ENCODE results near the gene ZNF18. TPM values are rescaled to one million over a fixed set of nuclear protein-coding genes. Genes with fewer than 3 reads are reported as not detected.

The ZNF18 gene
- total and polyA plus RNA-seq, 2 donors (not counting 3 experiments of a cell fraction or from before 2014, with no cell fraction given), result 2.3 to 5.8 TPM

DNA sequence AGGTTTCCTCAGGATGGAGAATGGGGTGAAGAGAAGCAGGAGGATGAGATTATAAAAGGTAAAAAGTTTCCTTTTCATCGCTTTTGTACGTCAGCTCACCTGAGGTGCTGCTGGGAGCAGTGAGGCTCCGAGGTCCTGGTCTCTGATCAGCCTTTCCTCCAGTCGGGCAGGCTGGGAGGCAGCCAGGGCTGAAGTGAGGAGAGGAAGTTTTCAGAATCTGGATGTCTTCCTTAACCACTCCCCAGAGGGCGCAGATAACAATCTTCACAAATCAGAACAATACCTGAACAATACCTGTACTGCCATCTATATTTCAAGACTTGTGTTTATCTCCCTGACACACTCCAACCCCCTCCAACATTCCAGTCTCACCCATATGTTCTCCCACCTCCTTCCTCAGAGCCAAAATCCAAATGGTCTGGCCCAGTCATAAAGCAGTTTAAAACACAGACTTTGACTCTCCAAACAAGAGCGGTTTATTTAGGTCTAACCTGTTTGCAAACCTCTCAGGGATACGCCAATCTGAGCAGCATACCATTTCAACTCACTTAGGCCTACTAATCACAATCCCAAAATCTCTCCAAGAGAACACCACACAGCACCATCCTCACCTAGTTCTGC lies 6.8 kb downstream of the ZNF18 start:
- Histone ChIP-seq H3K27ac (ENCODE audit: insufficient read depth, low read depth, low read length) (no peak overlapping the region), H3K27me3 (ENCODE audit: control insufficient read depth in 2 of 2, insufficient read depth in 2 of 2, low read length in 2 of 2) (no peaks in the 10 kb centered on the region), H3K4me1 (ENCODE audit: control insufficient read depth, extremely low read depth, insufficient read depth, low read length) (no peaks in the 10 kb centered on the region), H3K9ac (replicated peaks; ENCODE audit: extremely low read depth, insufficient read depth, low read length) (no peak overlapping the region), H3K4me3 (replicated peaks in 1 of 3; ENCODE audit: insufficient read depth in 1 of 3, low read depth in 1 of 3, low read length in 3 of 3) (no peak overlapping the region), H3K79me2 (ENCODE audit: control insufficient read depth, insufficient read depth, low read length) (no peaks in the 10 kb centered on the region), H2AFZ (ENCODE audit: low read depth, low read length) (no peak overlapping the region), H3K9me3 (replicated peaks; ENCODE audit: control insufficient read depth, insufficient read depth, low read length) (no peaks in the 10 kb centered on the region), H3K4me2 (ENCODE audit: insufficient read depth, low read length) (no peak overlapping the region), H3K36me3 (ENCODE audit: control insufficient read depth in 2 of 2, extremely low read depth in 1 of 2, insufficient read depth in 2 of 2, low read length in 2 of 2) (peaks cover 0 to 6% of the 10 kb centered on the region in 2 experiments), H3K9me1 (replicated peaks; ENCODE audit: control insufficient read depth, extremely low read depth, insufficient read depth, low read length) (no peaks in the 10 kb centered on the region), H4K20me1 (replicated peaks; ENCODE audit: control insufficient read depth, extremely low read depth, insufficient read depth, low read length) (no peaks in the 10 kb centered on the region)
- intact Hi-C loops (cut with micrococcal nuclease) (no loop called here), dilution Hi-C loops (cut with MboI; ENCODE audit: extremely low pct_ligation_motif_present, low sequenced_read_pairs) (no loop called here)
- TF ChIP-seq, protein P1, sequence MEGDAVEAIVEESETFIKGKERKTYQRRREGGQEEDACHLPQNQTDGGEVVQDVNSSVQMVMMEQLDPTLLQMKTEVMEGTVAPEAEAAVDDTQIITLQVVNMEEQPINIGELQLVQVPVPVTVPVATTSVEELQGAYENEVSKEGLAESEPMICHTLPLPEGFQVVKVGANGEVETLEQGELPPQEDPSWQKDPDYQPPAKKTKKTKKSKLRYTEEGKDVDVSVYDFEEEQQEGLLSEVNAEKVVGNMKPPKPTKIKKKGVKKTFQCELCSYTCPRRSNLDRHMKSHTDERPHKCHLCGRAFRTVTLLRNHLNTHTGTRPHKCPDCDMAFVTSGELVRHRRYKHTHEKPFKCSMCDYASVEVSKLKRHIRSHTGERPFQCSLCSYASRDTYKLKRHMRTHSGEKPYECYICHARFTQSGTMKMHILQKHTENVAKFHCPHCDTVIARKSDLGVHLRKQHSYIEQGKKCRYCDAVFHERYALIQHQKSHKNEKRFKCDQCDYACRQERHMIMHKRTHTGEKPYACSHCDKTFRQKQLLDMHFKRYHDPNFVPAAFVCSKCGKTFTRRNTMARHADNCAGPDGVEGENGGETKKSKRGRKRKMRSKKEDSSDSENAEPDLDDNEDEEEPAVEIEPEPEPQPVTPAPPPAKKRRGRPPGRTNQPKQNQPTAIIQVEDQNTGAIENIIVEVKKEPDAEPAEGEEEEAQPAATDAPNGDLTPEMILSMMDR (IDR thresholded peaks at IDR 0.05; ENCODE audit: extremely low read depth in 1 of 2, insufficient read depth in 1 of 2, low read depth in 1 of 2, low read length in 2 of 2), result no peak
- TF ChIP-seq FOS (IDR thresholded peaks at IDR 0.05; ENCODE audit: borderline replicate concordance, insufficient read depth, low read length), result no peak
- no peak for TF ChIP-seq GATA2 (IDR thresholded peaks at IDR 0.05; ENCODE audit: insufficient read depth, insufficient read length, low read depth, low read length)
- TF ChIP-seq JUN (IDR thresholded peaks at IDR 0.05; ENCODE audit: borderline replicate concordance, insufficient read depth, insufficient read length, low read depth), result no peak
- TF ChIP-seq, protein P2, sequence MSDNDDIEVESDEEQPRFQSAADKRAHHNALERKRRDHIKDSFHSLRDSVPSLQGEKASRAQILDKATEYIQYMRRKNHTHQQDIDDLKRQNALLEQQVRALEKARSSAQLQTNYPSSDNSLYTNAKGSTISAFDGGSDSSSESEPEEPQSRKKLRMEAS (IDR thresholded peaks at IDR 0.05; ENCODE audit: insufficient read depth, insufficient read length), result no peak
- TF ChIP-seq EZH2 (IDR thresholded peaks at IDR 0.05; ENCODE audit: borderline replicate concordance, low read depth, low read length, severe bottlenecking), result no peak
- TF ChIP-seq POLR2A (IDR thresholded peaks at IDR 0.05; ENCODE audit: low read depth, low read length), result no peak
- no peak for TF ChIP-seq POLR2AphosphoS5 (IDR thresholded peaks at IDR 0.05; ENCODE audit: insufficient read depth, low read depth, low read length)
- TF ChIP-seq MYC (IDR thresholded peaks at IDR 0.05; ENCODE audit: low read depth, low read length), result no peak
- FAIRE-seq (no peak), DNase-seq (ENCODE audit: low read depth, low spot score) (no peak)
- POLR2A ChIA-PET, result no interaction called here
- CTCF ChIA-PET, result interaction anchor here (1.7 to 2.5 kb wide), 4 partner anchors 10 to 1344 kb away, joined by 6 to 12 read pairs (median 7); no protein-coding TSS in a partner anchor
- no TSS peak for BruUV-seq (replicated peaks)
